B cell (primary cell): ENCODE results near the gene THSD7A. TPM values are rescaled to one million over a fixed set of nuclear protein-coding genes. Genes with fewer than 3 reads are reported as not detected.

Experiments
- ATAC-seq: fragments of 200-7000 bp; cut with Tn5 transposase; one replicate; pipeline ENCODE4 v1.10.0; 2021; ENCODE audit warnings: low read depth, mild to moderate bottlenecking, moderate number of reproducible peaks, moderate library complexity
- CTCF ChIA-PET: fragments of 350-600 bp; sonication (Branson Sonifier 250); formaldehyde crosslinking; loops from one replicate; lab custom pipeline; 2021; ENCODE audit warnings: antibody characterized with exemption, inconsistent platforms; lab: Charles Lee
- POLR2A ChIA-PET: fragments of 350-600 bp; sonication (Branson Sonifier 250); formaldehyde crosslinking; loops from one replicate; lab custom pipeline; 2021; ENCODE audit warnings: antibody characterized with exemption; lab: Charles Lee
- DNase-seq: peaks from one replicate; pipeline ENCODE4 v3.0.0; 2013
- H2AFZ ChIP-seq: 2 replicates; pipeline ENCODE4 v1.6.1; 2012; ENCODE audit warnings: mild to moderate bottlenecking, low read depth, low read length; ENCODE audit not compliant: insufficient read depth, poor library complexity, severe bottlenecking
- H3K27ac ChIP-seq, 2 donors: 1 replicate in 1 of 2; 2 replicates in 1 of 2; pipeline ENCODE4 v1.5.1; 2012 to 2013; ENCODE audit warnings: low read length in 2 of 2, mild to moderate bottlenecking in 2 of 2, moderate library complexity in 1 of 2
- H3K27me3 ChIP-seq, 4 experiments: fragments of 200-600 bp in 1 of 4; sonication (generic) in 1 of 4; replicated peaks in 1 of 4; 1 replicate in 2 of 4; 2 replicates in 2 of 4; pipeline versions ENCODE4 v1.6.1 to v1.7.0; 2013 to 2016; ENCODE audit warnings: low read length in 3 of 4, mild to moderate bottlenecking in 2 of 4, mixed read lengths in 1 of 4, moderate library complexity in 1 of 4; ENCODE audit not compliant: insufficient read depth in 4 of 4, control insufficient read depth in 3 of 4; ENCODE audit errors: control extremely low read depth in 1 of 4
- H3K36me3 ChIP-seq, 2 experiments: replicated peaks in 1 of 2; 1 replicate in 1 of 2; 2 replicates in 1 of 2; pipeline versions ENCODE4 v1.6.1 to v1.7.1; 2013; ENCODE audit warnings: low read length in 1 of 2; ENCODE audit not compliant: insufficient read depth in 2 of 2, control insufficient read depth in 1 of 2; ENCODE audit errors: control extremely low read depth in 1 of 2, extremely low read depth in 1 of 2
- H3K4me1 ChIP-seq, 2 donors: fragments of 200-600 bp in 1 of 2; sonication (generic) in 1 of 2; 1 replicate in 1 of 2; 2 replicates in 1 of 2; pipeline versions ENCODE4 v1.5.1 to v1.6.1; 2013 to 2017; ENCODE audit warnings: low read length in 2 of 2; ENCODE audit not compliant: control insufficient read depth in 2 of 2, insufficient read depth in 2 of 2
- H3K4me2 ChIP-seq: replicated peaks from 2 replicates; pipeline ENCODE3; 2012; ENCODE audit warnings: mild to moderate bottlenecking, low read depth, low read length; ENCODE audit not compliant: poor library complexity, severe bottlenecking
- H3K4me3 ChIP-seq, 5 experiments: fragments of 200-600 bp in 1 of 5; sonication (generic) in 1 of 5; 1 replicate in 3 of 5; 2 replicates in 2 of 5; pipeline versions ENCODE4 v1.5.1 to v1.7.0; 2011 to 2016; ENCODE audit warnings: low read length in 4 of 5, mild to moderate bottlenecking in 4 of 5, low read depth in 2 of 5, control low read depth in 1 of 5, moderate library complexity in 1 of 5; ENCODE audit not compliant: insufficient read depth in 1 of 5; ENCODE audit errors: control extremely low read depth in 1 of 5, extremely low read depth in 1 of 5
- H3K79me2 ChIP-seq: fragments of 200-600 bp; sonication (generic); one replicate; pipeline ENCODE4 v1.6.0; 2016; ENCODE audit warnings: low read length; ENCODE audit not compliant: control insufficient read depth, insufficient read depth
- H3K9ac ChIP-seq: fragments of 200-600 bp; sonication (generic); 2 replicates; pipeline ENCODE4 v1.6.1; 2017; ENCODE audit warnings: mild to moderate bottlenecking, low read length, moderate library complexity
- H3K9me3 ChIP-seq, 3 donors: one replicate each; pipeline versions ENCODE4 v1.6.1 to v1.7.1; 2013; ENCODE audit warnings: low read length in 2 of 3; ENCODE audit not compliant: control insufficient read depth in 2 of 3, insufficient read depth in 1 of 3; ENCODE audit errors: control extremely low read depth in 1 of 3
- H4K20me1 ChIP-seq: 2 replicates; pipeline ENCODE4 v1.6.0; 2012; ENCODE audit warnings: mild to moderate bottlenecking, low read length; ENCODE audit not compliant: insufficient read depth, control insufficient read depth, poor library complexity, severe bottlenecking
- H3K27ac Mint-ChIP-seq: one replicate; pipeline ENCODE4 v1.8.0; 2021; ENCODE audit warnings: mixed read lengths
- H3K27me3 Mint-ChIP-seq: one replicate; pipeline ENCODE4 v1.8.0; 2021; ENCODE audit warnings: mixed read lengths
- H3K4me1 Mint-ChIP-seq: one replicate; pipeline ENCODE4 v1.8.0; 2021; ENCODE audit warnings: mixed read lengths
- H3K4me3 Mint-ChIP-seq: one replicate; pipeline ENCODE4 v1.8.0; 2021; ENCODE audit warnings: mixed read lengths
- H3K9me3 Mint-ChIP-seq: one replicate; pipeline ENCODE4 v1.8.0; 2022; ENCODE audit warnings: mixed read lengths; ENCODE audit not compliant: insufficient read depth
- CTCF ChIP-seq: fragments of 200-600 bp; IDR thresholded peaks from one replicate; pipeline ENCODE4 v1.8.0; 2022; ENCODE audit warnings: antibody characterized with exemption, mild to moderate bottlenecking
- EZH2 ChIP-seq: IDR thresholded peaks from 2 replicates; pipeline ENCODE4 v1.6.1; 2012; ENCODE audit warnings: borderline replicate concordance, low read depth, mild to moderate bottlenecking, moderate library complexity, low read length; ENCODE audit not compliant: insufficient read depth, poor library complexity, severe bottlenecking
- WGBS: methylation state at CpG from one replicate; pipeline ENCODE4 v1.1.5; 2013; ENCODE audit warnings: missing lambda C conversion rate; ENCODE audit not compliant: insufficient coverage; 5-methylcytosine and 5-hydroxymethylcytosine counted together
- intact Hi-C: fragments of 100-400 bp; cut with micrococcal nuclease; formaldehyde crosslinking; loops from one replicate; pipeline ENCODE4 v1.10.0; 2022
- polyA plus RNA-seq: library from polyadenylated mRNA; depleted of rRNA; stranded (reverse); fragments of >200 nt; gene quantifications from 2 replicates; pipeline ENCODE4 v1.2.3, GENCODE V29; 2012
- total RNA-seq, 2 donors: library from RNA; stranded (reverse); fragments of 120-200 nt in 1 of 2; gene quantifications; 1 replicate in 1 of 2; 2 replicates in 1 of 2; pipeline versions ENCODE4 v1.2.3 to v1.2.4, GENCODE V29; 2013 to 2022

Gene THSD7A
- total and polyA plus RNA-seq, 2 donors (not counting 1 experiment from before 2014, with no cell fraction given): not detected

- DNase-seq: no peak
Observed at GRCh38 chr7:11374629-11375028, 457.4 kb downstream of the THSD7A start.

More at GRCh38 chr7:11374629-11375028, 457.4 kb downstream of the THSD7A start:
- Histone ChIP-seq H3K27ac (no peak overlapping the region), H3K4me2 (no peak overlapping the region), H3K9ac (no peak overlapping the region), H4K20me1 (no peaks in the 10 kb centered on the region), H2AFZ (no peak overlapping the region), H3K9me3 (no peaks in the 10 kb centered on the region), H3K36me3 (no peaks in the 10 kb centered on the region), H3K27me3 (no peaks in the 10 kb centered on the region), H3K4me3 (no peak overlapping the region), H3K4me1 (no peaks in the 10 kb centered on the region), H3K79me2 (no peaks in the 10 kb centered on the region)
- intact Hi-C loops: loop anchor here (5.0 kb wide), 1 partner anchor 1123 kb away; no protein-coding TSS in a partner anchor
- Mint-ChIP-seq H3K4me1 (no peaks in the 10 kb centered on the region), H3K27ac (no peak overlapping the region), H3K4me3 (no peak overlapping the region), H3K9me3 (no peaks in the 10 kb centered on the region), H3K27me3 (no peaks in the 10 kb centered on the region)
- WGBS: no CpG with 5 or more reads among the region's 3 CpGs
- POLR2A ChIA-PET: no interaction called here
- CTCF ChIA-PET: no interaction called here
- TF ChIP-seq CTCF (no peak), EZH2 (no peak)
- ATAC-seq: no peak
